ENCODE measurements around the gene MFAP3. TPM values are rescaled to one million over a fixed set of nuclear protein-coding genes. Genes with fewer than 3 reads are reported as not detected.

Gene MFAP3
- total RNA-seq, 2 experiments from 2014 or later: 27.7 to 29.9 TPM

GRCh38 chr5:154047324-154047723, 8.6 kb downstream of the MFAP3 start:
- H3K4me1 ChIP-seq (ENCODE audit: insufficient read depth, low read length, poor library complexity, severe bottlenecking): peaks cover 5% of the 10 kb centered on the region
- no peak for DNase-seq (ENCODE audit: low spot score)
- BruUV-seq (replicated peaks): no TSS peak
- no peak overlapping the region for H3K4me3 ChIP-seq (ENCODE audit: low read depth, low read length, poor library complexity, severe bottlenecking)
- no peak overlapping the region for H3K27ac ChIP-seq (ENCODE audit: low read depth, low read length, poor library complexity, severe bottlenecking)
- ChIA-PET POLR2A (interaction anchor here (0.6 to 4.7 kb wide), 3 partner anchors 9 to 12 kb away, joined by 3 to 19 read pairs (median 4); partner anchors contain the start of gene FAM114A2), CTCF (ENCODE audit: unreplicated experiment) (no interaction called here)
- H3K36me3 ChIP-seq (ENCODE audit: insufficient read depth, low read length): peaks cover 32% of the 10 kb centered on the region
- H3K9me3 ChIP-seq (ENCODE audit: low read length): no peaks in the 10 kb centered on the region
- TF ChIP-seq EZH2phosphoT487 (IDR thresholded peaks at IDR 0.05; ENCODE audit: borderline replicate concordance, low read depth, low read length): no peak
- TF ChIP-seq CTCF (conservative IDR thresholded peaks at IDR 0.05; ENCODE audit: low read length): no peak
- H2AFZ ChIP-seq (ENCODE audit: low read length): no peak overlapping the region
- H3K4me2 ChIP-seq (ENCODE audit: low read length): no peak overlapping the region
- 0 out of 2 replicates have a peak, but pooled peaks cover 6% of the 10 kb centered on the region for H3K79me2 ChIP-seq (ENCODE audit: insufficient read depth, low read depth, low read length)
- intact Hi-C loops (cut with micrococcal nuclease; ENCODE audit: unreplicated experiment): no loop called here
- no peaks in the 10 kb centered on the region for H3K9me2 ChIP-seq (ENCODE audit: insufficient read depth, low read length)
- H4K20me1 ChIP-seq (ENCODE audit: insufficient read depth, low read length): 0 out of 2 replicates have a peak, but pooled peaks cover 6% of the 10 kb centered on the region

- CTCF ChIA-PET (ENCODE audit: unreplicated experiment): no interaction called here
- H3K36me3 ChIP-seq (ENCODE audit: insufficient read depth, low read length): peaks cover 47% of the 10 kb centered on the region
- H3K4me2 ChIP-seq (ENCODE audit: low read length): no peak overlapping the region
- H2AFZ ChIP-seq (ENCODE audit: low read length): no peak overlapping the region
- POLR2A ChIA-PET: interaction anchor here (0.6 to 4.7 kb wide), 5 partner anchors 7 to 105 kb away, joined by 3 to 19 read pairs (median 12); no protein-coding TSS in a partner anchor
- no peaks in the 10 kb centered on the region for H3K9me2 ChIP-seq (ENCODE audit: insufficient read depth, low read length)
- H3K9me3 ChIP-seq (ENCODE audit: low read length): no peaks in the 10 kb centered on the region
- no peak for TF ChIP-seq CTCF (conservative IDR thresholded peaks at IDR 0.05; ENCODE audit: low read length)
- no peak for TF ChIP-seq EZH2phosphoT487 (IDR thresholded peaks at IDR 0.05; ENCODE audit: borderline replicate concordance, low read depth, low read length)
- no peak for DNase-seq (ENCODE audit: low spot score)
- H3K79me2 ChIP-seq (ENCODE audit: insufficient read depth, low read depth, low read length): 0 out of 2 replicates have a peak, but pooled peaks cover 6% of the 10 kb centered on the region
- no peaks in the 10 kb centered on the region for H3K4me1 ChIP-seq (ENCODE audit: insufficient read depth, low read length, poor library complexity, severe bottlenecking)
- H4K20me1 ChIP-seq (ENCODE audit: insufficient read depth, low read length): peaks cover 6% of the 10 kb centered on the region; the same call in 1 of the 2 replicates
- H3K27ac ChIP-seq (ENCODE audit: low read depth, low read length, poor library complexity, severe bottlenecking): no peak overlapping the region
- intact Hi-C loops (cut with micrococcal nuclease; ENCODE audit: unreplicated experiment): no loop called here
- no peak overlapping the region for H3K4me3 ChIP-seq (ENCODE audit: low read depth, low read length, poor library complexity, severe bottlenecking)
- BruUV-seq (replicated peaks): no TSS peak
These were observed 10.9 kb downstream of the MFAP3 start for GRCh38 chr5:154049636-154050035.

- Histone ChIP-seq H3K9me2 (ENCODE audit: insufficient read depth, low read length) (no peaks in the 10 kb centered on the region), H3K4me3 (ENCODE audit: low read depth, low read length, poor library complexity, severe bottlenecking) (no peak overlapping the region), H4K20me1 (ENCODE audit: insufficient read depth, low read length) (no peaks in the 10 kb centered on the region; the same call in 1 of the 2 replicates), H3K79me2 (ENCODE audit: insufficient read depth, low read depth, low read length) (no peaks in the 10 kb centered on the region), H3K36me3 (ENCODE audit: insufficient read depth, low read length) (peaks cover 60% of the 10 kb centered on the region), H3K27ac (ENCODE audit: low read depth, low read length, poor library complexity, severe bottlenecking) (no peak overlapping the region), H3K4me2 (ENCODE audit: low read length) (no peak overlapping the region), H3K9me3 (ENCODE audit: low read length) (no peaks in the 10 kb centered on the region), H2AFZ (ENCODE audit: low read length) (no peak overlapping the region), H3K4me1 (ENCODE audit: insufficient read depth, low read length, poor library complexity, severe bottlenecking) (peaks cover 7% of the 10 kb centered on the region)
- POLR2A ChIA-PET: interaction anchor here (0.5 kb wide), 1 partner anchor 63 kb away, joined by 3 read pairs; no protein-coding TSS in a partner anchor
- TF ChIP-seq EZH2phosphoT487 (IDR thresholded peaks at IDR 0.05; ENCODE audit: borderline replicate concordance, low read depth, low read length) (no peak), CTCF (conservative IDR thresholded peaks at IDR 0.05; ENCODE audit: low read length) (no peak)
- CTCF ChIA-PET (ENCODE audit: unreplicated experiment): no interaction called here
- no peak for DNase-seq (ENCODE audit: low spot score)
- BruUV-seq (replicated peaks): no TSS peak
- intact Hi-C loops (cut with micrococcal nuclease; ENCODE audit: unreplicated experiment): no loop called here
These were observed 14.7 kb downstream of the MFAP3 start for GRCh38 chr5:154053468-154053867.

All from OCI-LY7 (cell line).